Measurements from ENCODE around the gene UGGT1. TPM values are rescaled to one million over a fixed set of nuclear protein-coding genes. Genes with fewer than 3 reads are reported as not detected.

Gene UGGT1
- total RNA-seq, 1 experiment from 2014 or later = 55.9 TPM

- Histone ChIP-seq H4K91ac (ENCODE audit: insufficient read length, low read depth, low read length) (no peak overlapping the region), H2BK12ac (ENCODE audit: insufficient read length, low read depth, low read length) (no peak overlapping the region), H2AK5ac (ENCODE audit: insufficient read length, low read length) (no peak overlapping the region), H2BK20ac (ENCODE audit: low read depth, low read length, poor library complexity, severe bottlenecking) (no peak overlapping the region), H3K9me3 (ENCODE audit: control insufficient read depth, low read depth, low read length) (no peaks in the 10 kb centered on the region), H3K9ac (ENCODE audit: extremely low read depth, insufficient read length, low read length) (no peak overlapping the region), H3K23ac (ENCODE audit: insufficient read length, low read depth, low read length) (no peak overlapping the region), H3K4me1 (ENCODE audit: insufficient read depth, low read length) (no peaks in the 10 kb centered on the region), H3K27ac (ENCODE audit: insufficient read length, low read depth, low read length) (no peak overlapping the region), H3K14ac (ENCODE audit: insufficient read depth, low read length) (no peak overlapping the region), H2BK5ac (ENCODE audit: insufficient read length, low read length) (no peak overlapping the region), H4K20me1 (ENCODE audit: control insufficient read depth, insufficient read depth, insufficient read length) (no peaks in the 10 kb centered on the region), H3K23me2 (ENCODE audit: insufficient read length, low read depth, low read length, poor library complexity, severe bottlenecking) (no peaks in the 10 kb centered on the region), H3K4ac (ENCODE audit: low read depth, low read length) (no peak overlapping the region), H2BK15ac (ENCODE audit: low read depth, low read length) (no peak overlapping the region), H3K27me3 (ENCODE audit: insufficient read depth, low read length) (no peaks in the 10 kb centered on the region), H2AFZ (ENCODE audit: low read length) (no peak overlapping the region), H4K5ac (ENCODE audit: insufficient read length, low read depth, low read length) (no peak overlapping the region), H3K4me2 (ENCODE audit: insufficient read depth, insufficient read length, low read length) (no peak overlapping the region), H3K79me1 (ENCODE audit: insufficient read depth, low read depth, low read length, poor library complexity, severe bottlenecking) (no peaks in the 10 kb centered on the region), H3T11ph (ENCODE audit: low read length) (no peak overlapping the region), H3K79me2 (ENCODE audit: insufficient read depth, low read length) (no peaks in the 10 kb centered on the region), H3K56ac (ENCODE audit: insufficient read length, low read depth, low read length) (no peak overlapping the region), H4K8ac (replicated peaks; ENCODE audit: insufficient read length, low read depth, low read length) (no peak overlapping the region), H2BK120ac (ENCODE audit: low read depth, low read length, poor library complexity, severe bottlenecking) (no peak overlapping the region), H3K18ac (ENCODE audit: insufficient read length, low read depth, low read length) (no peak overlapping the region)
- Mint-ChIP-seq H3K4me1 (peaks cover 0 to 8% of the 10 kb centered on the region in 2 experiments; a peak in 2 of 4 replicates), H3K27me3 (ENCODE audit: low read depth) (peaks cover 9% of the 10 kb centered on the region; the same call in 1 of the 2 replicates), H3K27ac (no peak overlapping the region), H3K9me3 (peaks cover 8 to 10% of the 10 kb centered on the region in 2 experiments), H3K4me3 (no peak overlapping the region), H3K36me3 (ENCODE audit: insufficient read depth in 1 of 3, low read depth in 3 of 3) (peaks cover 0 to 3% (median 0%) of the 10 kb centered on the region in 3 experiments; a peak in 3 of 7 replicates)
- no CpG with 5 or more reads among the region's 3 CpGs for WGBS (ENCODE audit: extremely low coverage, insufficient read length, low lambda C conversion rate)
- no peak for DNase-seq
- TF ChIP-seq, protein P1, sequence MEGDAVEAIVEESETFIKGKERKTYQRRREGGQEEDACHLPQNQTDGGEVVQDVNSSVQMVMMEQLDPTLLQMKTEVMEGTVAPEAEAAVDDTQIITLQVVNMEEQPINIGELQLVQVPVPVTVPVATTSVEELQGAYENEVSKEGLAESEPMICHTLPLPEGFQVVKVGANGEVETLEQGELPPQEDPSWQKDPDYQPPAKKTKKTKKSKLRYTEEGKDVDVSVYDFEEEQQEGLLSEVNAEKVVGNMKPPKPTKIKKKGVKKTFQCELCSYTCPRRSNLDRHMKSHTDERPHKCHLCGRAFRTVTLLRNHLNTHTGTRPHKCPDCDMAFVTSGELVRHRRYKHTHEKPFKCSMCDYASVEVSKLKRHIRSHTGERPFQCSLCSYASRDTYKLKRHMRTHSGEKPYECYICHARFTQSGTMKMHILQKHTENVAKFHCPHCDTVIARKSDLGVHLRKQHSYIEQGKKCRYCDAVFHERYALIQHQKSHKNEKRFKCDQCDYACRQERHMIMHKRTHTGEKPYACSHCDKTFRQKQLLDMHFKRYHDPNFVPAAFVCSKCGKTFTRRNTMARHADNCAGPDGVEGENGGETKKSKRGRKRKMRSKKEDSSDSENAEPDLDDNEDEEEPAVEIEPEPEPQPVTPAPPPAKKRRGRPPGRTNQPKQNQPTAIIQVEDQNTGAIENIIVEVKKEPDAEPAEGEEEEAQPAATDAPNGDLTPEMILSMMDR (conservative IDR thresholded peaks at IDR 0.05) = no peak
Observed at GRCh38 chr2:128086244-128086643, 4.8 kb upstream of the UGGT1 start.

Data from H9 (cell line).